ENCODE data around the gene ZDHHC14.
"Not testable (repeated sequence)": the region's sequence is repeated elsewhere in the genome, so short reads cannot be mapped to it uniquely, and the experiment has no call there.

DNA sequence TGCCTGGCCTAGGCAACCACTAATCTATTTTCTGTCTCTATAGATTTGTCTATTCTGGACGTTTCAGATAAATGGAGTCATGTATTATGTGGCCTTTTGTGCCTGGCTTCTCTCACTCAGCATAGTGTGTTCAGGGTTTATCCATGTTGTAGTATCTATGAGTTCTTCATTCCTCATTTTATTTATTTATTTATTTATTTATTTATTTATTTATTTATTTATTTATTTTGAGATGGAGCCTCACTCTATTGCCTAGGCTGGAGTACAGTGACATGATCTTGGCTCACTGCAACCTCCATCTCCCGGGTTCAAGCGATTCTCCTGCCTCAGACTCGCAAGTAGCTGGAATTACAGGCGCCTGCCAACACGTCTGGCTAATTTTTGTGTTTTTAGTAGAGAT is 86.3 kb downstream of the ZDHHC14 start:
- TF ChIP-seq, protein P1, sequence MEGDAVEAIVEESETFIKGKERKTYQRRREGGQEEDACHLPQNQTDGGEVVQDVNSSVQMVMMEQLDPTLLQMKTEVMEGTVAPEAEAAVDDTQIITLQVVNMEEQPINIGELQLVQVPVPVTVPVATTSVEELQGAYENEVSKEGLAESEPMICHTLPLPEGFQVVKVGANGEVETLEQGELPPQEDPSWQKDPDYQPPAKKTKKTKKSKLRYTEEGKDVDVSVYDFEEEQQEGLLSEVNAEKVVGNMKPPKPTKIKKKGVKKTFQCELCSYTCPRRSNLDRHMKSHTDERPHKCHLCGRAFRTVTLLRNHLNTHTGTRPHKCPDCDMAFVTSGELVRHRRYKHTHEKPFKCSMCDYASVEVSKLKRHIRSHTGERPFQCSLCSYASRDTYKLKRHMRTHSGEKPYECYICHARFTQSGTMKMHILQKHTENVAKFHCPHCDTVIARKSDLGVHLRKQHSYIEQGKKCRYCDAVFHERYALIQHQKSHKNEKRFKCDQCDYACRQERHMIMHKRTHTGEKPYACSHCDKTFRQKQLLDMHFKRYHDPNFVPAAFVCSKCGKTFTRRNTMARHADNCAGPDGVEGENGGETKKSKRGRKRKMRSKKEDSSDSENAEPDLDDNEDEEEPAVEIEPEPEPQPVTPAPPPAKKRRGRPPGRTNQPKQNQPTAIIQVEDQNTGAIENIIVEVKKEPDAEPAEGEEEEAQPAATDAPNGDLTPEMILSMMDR (conservative IDR thresholded peaks at IDR 0.05; ENCODE audit: low read depth, low read length) = not testable (repeated sequence)
- TF ChIP-seq EZH2phosphoT487 (IDR thresholded peaks at IDR 0.05; ENCODE audit: borderline replicate concordance, low read length); EZH2 (IDR thresholded peaks at IDR 0.05; ENCODE audit: low read length, unreplicated experiment): not testable (repeated sequence)

All from PC-3 (cell line).